HL-60 (cell line): Measurements from ENCODE around the gene GSTO2.

Experiments
- DNase-seq, 2 experiments: peaks; one replicate each; pipeline ENCODE4 v3.0.0-alpha.2; 2010 to 2020; ENCODE audit warnings: low read depth in 1 of 2, low spot score in 1 of 2
- H3K27ac ChIP-seq: fragments of 250-450 bp; sonication (Bioruptor Pico); replicated peaks from 2 replicates; pipeline ENCODE4 v1.5.1; 2020; ENCODE audit warnings: mild to moderate bottlenecking, moderate library complexity
- H3K27me3 ChIP-seq: fragments of 250-450 bp; sonication (Bioruptor Pico); 2 replicates; pipeline ENCODE4 v1.5.1; 2021; ENCODE audit warnings: mild to moderate bottlenecking, moderate library complexity; ENCODE audit not compliant: insufficient read depth, poor library complexity, severe bottlenecking
- H3K4me3 ChIP-seq: replicated peaks from 2 replicates; pipeline ENCODE4 v1.5.1; 2011; ENCODE audit warnings: mild to moderate bottlenecking, control low read depth, low read length; ENCODE audit not compliant: insufficient read depth
- GABPA ChIP-seq: IDR thresholded peaks from 2 replicates; pipeline ENCODE4 v1.6.1; 2012; ENCODE audit warnings: low read depth
- POLR2AphosphoS5 ChIP-seq: IDR thresholded peaks from 2 replicates; pipeline ENCODE4 v1.6.1; 2012; ENCODE audit warnings: low read depth
- SPI1 ChIP-seq: IDR thresholded peaks from 2 replicates; pipeline ENCODE4 v1.6.1; 2012; ENCODE audit warnings: low read depth, mild to moderate bottlenecking, borderline replicate concordance
- TF ChIP-seq, protein P1 (sequence below): IDR thresholded peaks from one replicate; pipeline ENCODE4 v1.5.1; 2011; ENCODE audit warnings: low read length, control low read depth, inconsistent platforms; ENCODE audit not compliant: insufficient read depth
- TF ChIP-seq, protein P2 (sequence below): IDR thresholded peaks from 2 replicates; pipeline ENCODE4 v1.6.1; 2012; ENCODE audit warnings: low read depth; ENCODE audit not compliant: insufficient replicate concordance

The GSTO2 gene

DNA sequence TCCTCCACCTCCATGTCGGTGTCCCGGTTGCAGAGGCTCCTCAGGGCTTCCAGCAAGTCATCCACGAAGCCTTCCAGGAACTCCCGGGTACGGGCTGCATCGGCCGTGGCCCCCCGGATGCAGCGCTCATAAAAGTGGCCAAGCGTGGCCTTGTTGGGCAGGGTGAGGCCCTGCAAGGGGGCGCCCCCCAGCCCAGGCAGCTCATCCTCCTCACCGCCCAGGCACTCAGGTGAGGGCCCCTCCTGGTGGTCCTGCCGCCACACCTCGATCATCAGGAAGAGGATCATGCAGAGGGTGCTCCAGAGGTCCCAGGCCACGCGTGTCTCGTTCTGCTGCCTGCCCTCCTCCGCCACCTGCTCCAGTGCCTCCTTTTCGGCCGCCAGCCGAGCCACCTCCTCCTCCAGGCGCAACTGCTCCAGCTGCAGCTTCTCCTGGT lies 46.5 kb downstream of the GSTO2 start:
- H3K4me3 ChIP-seq: no peak overlapping the region
- no peak for DNase-seq
- no peaks in the 10 kb centered on the region for H3K27me3 ChIP-seq
- no peak for TF ChIP-seq SPI1
- TF ChIP-seq, protein P1, sequence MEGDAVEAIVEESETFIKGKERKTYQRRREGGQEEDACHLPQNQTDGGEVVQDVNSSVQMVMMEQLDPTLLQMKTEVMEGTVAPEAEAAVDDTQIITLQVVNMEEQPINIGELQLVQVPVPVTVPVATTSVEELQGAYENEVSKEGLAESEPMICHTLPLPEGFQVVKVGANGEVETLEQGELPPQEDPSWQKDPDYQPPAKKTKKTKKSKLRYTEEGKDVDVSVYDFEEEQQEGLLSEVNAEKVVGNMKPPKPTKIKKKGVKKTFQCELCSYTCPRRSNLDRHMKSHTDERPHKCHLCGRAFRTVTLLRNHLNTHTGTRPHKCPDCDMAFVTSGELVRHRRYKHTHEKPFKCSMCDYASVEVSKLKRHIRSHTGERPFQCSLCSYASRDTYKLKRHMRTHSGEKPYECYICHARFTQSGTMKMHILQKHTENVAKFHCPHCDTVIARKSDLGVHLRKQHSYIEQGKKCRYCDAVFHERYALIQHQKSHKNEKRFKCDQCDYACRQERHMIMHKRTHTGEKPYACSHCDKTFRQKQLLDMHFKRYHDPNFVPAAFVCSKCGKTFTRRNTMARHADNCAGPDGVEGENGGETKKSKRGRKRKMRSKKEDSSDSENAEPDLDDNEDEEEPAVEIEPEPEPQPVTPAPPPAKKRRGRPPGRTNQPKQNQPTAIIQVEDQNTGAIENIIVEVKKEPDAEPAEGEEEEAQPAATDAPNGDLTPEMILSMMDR: no peak
- no peak for TF ChIP-seq GABPA
- H3K27ac ChIP-seq: no peak overlapping the region

DNA sequence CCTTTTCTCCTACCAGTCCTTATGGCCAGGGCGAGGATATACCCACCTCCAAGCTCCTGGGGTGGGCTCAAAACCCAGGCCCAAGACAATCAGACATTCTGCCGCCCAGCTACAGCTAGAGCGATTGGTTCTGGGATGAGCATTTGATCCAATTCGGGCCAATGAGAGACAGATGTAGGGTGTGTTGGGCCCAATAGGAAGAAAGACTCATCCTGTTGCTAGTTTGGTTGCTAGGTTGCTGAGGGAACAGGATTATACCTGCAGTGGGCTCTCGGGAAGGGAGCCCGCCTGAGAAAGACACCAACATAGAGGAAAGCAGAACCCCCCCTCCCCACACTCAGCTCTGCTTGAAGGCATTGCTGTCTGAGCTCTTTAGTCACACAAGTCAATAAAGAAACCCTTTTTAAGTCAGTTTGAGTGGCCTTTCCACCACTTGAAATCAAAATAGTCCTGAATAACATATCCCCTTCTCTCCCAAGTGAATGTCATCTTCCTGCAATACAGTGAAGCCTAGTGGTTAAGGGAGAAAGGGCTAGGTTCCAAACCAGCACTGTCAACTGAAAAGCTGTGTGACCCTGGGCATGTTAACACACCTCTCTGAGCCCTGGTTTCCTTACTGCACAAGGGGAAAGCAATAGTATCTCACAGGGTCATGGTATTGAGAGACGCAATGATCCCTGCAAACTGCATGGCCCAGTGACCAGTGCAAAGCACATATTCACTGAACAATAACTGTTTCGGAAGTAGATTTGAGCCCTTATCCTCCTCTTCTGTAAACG lies 47.5 kb downstream of the GSTO2 start:
- TF ChIP-seq, protein P1: no peak
- TF ChIP-seq, protein P2, sequence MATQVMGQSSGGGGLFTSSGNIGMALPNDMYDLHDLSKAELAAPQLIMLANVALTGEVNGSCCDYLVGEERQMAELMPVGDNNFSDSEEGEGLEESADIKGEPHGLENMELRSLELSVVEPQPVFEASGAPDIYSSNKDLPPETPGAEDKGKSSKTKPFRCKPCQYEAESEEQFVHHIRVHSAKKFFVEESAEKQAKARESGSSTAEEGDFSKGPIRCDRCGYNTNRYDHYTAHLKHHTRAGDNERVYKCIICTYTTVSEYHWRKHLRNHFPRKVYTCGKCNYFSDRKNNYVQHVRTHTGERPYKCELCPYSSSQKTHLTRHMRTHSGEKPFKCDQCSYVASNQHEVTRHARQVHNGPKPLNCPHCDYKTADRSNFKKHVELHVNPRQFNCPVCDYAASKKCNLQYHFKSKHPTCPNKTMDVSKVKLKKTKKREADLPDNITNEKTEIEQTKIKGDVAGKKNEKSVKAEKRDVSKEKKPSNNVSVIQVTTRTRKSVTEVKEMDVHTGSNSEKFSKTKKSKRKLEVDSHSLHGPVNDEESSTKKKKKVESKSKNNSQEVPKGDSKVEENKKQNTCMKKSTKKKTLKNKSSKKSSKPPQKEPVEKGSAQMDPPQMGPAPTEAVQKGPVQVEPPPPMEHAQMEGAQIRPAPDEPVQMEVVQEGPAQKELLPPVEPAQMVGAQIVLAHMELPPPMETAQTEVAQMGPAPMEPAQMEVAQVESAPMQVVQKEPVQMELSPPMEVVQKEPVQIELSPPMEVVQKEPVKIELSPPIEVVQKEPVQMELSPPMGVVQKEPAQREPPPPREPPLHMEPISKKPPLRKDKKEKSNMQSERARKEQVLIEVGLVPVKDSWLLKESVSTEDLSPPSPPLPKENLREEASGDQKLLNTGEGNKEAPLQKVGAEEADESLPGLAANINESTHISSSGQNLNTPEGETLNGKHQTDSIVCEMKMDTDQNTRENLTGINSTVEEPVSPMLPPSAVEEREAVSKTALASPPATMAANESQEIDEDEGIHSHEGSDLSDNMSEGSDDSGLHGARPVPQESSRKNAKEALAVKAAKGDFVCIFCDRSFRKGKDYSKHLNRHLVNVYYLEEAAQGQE: no peak
- H3K4me3 ChIP-seq: no peak overlapping the region
- H3K27ac ChIP-seq: no peak overlapping the region
- no peak for DNase-seq
- no peaks in the 10 kb centered on the region for H3K27me3 ChIP-seq

DNA sequence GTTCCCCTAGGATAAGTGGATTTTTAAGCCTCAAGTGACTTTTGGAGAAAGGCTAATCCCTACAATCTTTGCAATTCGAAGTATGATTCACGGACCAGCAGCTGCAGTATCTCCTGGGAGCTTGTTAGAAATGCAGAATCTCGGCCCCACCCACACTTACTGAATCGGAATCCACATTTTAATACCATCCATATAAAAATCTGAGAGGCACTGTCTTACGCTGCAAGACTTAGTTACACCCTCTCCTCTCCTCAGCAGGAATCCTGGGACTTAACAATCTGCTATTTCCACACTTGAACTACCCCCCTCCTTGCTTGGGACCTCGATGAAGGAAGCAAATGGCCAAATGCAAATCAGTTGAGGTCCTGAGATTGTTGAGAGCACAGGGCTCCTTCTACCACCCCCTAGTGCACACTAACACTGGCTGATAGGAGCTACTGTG lies 48.3 kb downstream of the GSTO2 start:
- no peak for DNase-seq
- TF ChIP-seq POLR2AphosphoS5 (no peak), GABPA (no peak), SPI1 (no peak)
- TF ChIP-seq, protein P2: no peak
- TF ChIP-seq, protein P1: no peak
- no peaks in the 10 kb centered on the region for H3K27me3 ChIP-seq
- H3K27ac ChIP-seq: no peak overlapping the region
- no peak overlapping the region for H3K4me3 ChIP-seq
